GM12878 (cell line): ENCODE measurements around the gene HECTD4. TPM values are rescaled to one million over a fixed set of nuclear protein-coding genes. Genes with fewer than 3 reads are reported as not detected.
"Not testable (repeated sequence)": the region's sequence is repeated elsewhere in the genome, so short reads cannot be mapped to it uniquely, and the experiment has no call there.

Experiments used
- ATAC-seq: fragments of 200-7000 bp; cut with Tn5 transposase; 3 replicates; pipeline ENCODE4 v1.9.1; 2020; ENCODE audit warnings: mild to moderate bottlenecking, moderate library complexity
- BruUV-seq: library from RNA; stranded (reverse); fragments of 400-500 nt; replicated peaks from 2 replicates; lab custom pipeline; 2021; lab: Mats Ljungman, UMichigan
- CTCF ChIA-PET: fragments of 300-600 bp; sonication (Branson Sonifier 250); formaldehyde crosslinking; extraction: SDS; loops from one replicate; lab custom pipeline; 2021; ENCODE audit warnings: inconsistent platforms; lab: Yijun Ruan, JAX
- POLR2A ChIA-PET: fragments of 350-600 bp; formaldehyde crosslinking; extraction: SDS; loops from one replicate; lab custom pipeline; 2021; ENCODE audit warnings: inconsistent platforms; lab: Charles Lee
- RAD21 ChIA-PET: fragments of 300-600 bp; sonication (Branson Sonifier 250); formaldehyde crosslinking; loops from one replicate; lab custom pipeline; 2023; ENCODE audit warnings: antibody characterized with exemption; ENCODE audit not compliant: unreplicated experiment; lab: Charles Lee
- SMC1A ChIA-PET: fragments of 300-600 bp; sonication (Branson Sonifier 250); formaldehyde crosslinking; loops from one replicate; lab custom pipeline; 2023; ENCODE audit not compliant: unreplicated experiment, uncharacterized antibody; lab: Charles Lee
- DNase-seq: peaks from one replicate; pipeline ENCODE4 v3.0.0-alpha.2; 2011; ENCODE audit warnings: low read depth, low spot score
- FAIRE-seq: peaks from 3 replicates; lab custom pipeline; 2011; peaks lifted over from hg19 to GRCh38; lab: Jason Lieb, UNC
- H2AFZ ChIP-seq: 2 replicates; pipeline ENCODE4 v1.6.0; 2011; ENCODE audit warnings: low read depth, low read length, control low read depth; ENCODE audit not compliant: control insufficient read depth
- H3K27ac ChIP-seq: 2 replicates; pipeline ENCODE4 v1.5.1; 2011; ENCODE audit warnings: control low read depth; ENCODE audit not compliant: control insufficient read depth, insufficient read depth
- H3K27me3 ChIP-seq, 2 experiments: replicated peaks in 1 of 2; 2 replicates each; pipeline versions ENCODE4 v1.6.0 to v1.6.1; 2011; ENCODE audit warnings: low read length in 1 of 2; ENCODE audit not compliant: control insufficient read depth in 2 of 2, insufficient read depth in 2 of 2
- H3K36me3 ChIP-seq, 2 experiments: 2 replicates each; pipeline ENCODE4 v1.5.1; 2011; ENCODE audit warnings: low read length in 1 of 2; ENCODE audit not compliant: control insufficient read depth in 2 of 2, insufficient read depth in 2 of 2
- H3K4me1 ChIP-seq: 2 replicates; pipeline ENCODE4 v1.6.1; 2011; ENCODE audit warnings: mild to moderate bottlenecking, low read length, moderate library complexity, mixed read lengths; ENCODE audit not compliant: control insufficient read depth, insufficient read depth
- H3K4me2 ChIP-seq: 2 replicates; pipeline ENCODE4 v1.6.0; 2011; ENCODE audit warnings: control low read depth; ENCODE audit not compliant: control insufficient read depth, insufficient read depth
- H3K4me3 ChIP-seq: fragments of 200-600 bp; sonication (generic); 2 replicates; pipeline ENCODE4 v1.5.1; 2016
- H3K79me2 ChIP-seq: 2 replicates; pipeline ENCODE4 v1.6.0; 2011; ENCODE audit warnings: low read length; ENCODE audit not compliant: control insufficient read depth, insufficient read depth
- H3K9ac ChIP-seq: 2 replicates; pipeline ENCODE4 v1.8.0; 2011; ENCODE audit warnings: low read length, control low read depth, mixed read lengths; ENCODE audit not compliant: control insufficient read depth, insufficient read depth
- H3K9me3 ChIP-seq: replicated peaks from 3 replicates; pipeline ENCODE4 v1.5.1; 2011; ENCODE audit warnings: mild to moderate bottlenecking, low read length; ENCODE audit not compliant: control insufficient read depth, insufficient read depth
- H4K20me1 ChIP-seq: 2 replicates; pipeline ENCODE4 v1.6.0; 2011; ENCODE audit not compliant: control insufficient read depth, insufficient read depth
- CHD1 ChIP-seq: IDR thresholded peaks from 2 replicates; pipeline ENCODE4 v1.6.1; 2012; ENCODE audit warnings: low read depth, low read length, improper control_type of control experiment
- EGR1 ChIP-seq, 2 experiments: IDR thresholded peaks; 1 replicate in 1 of 2; 2 replicates in 1 of 2; pipeline ENCODE4 v1.6.1; 2011 to 2012; ENCODE audit warnings: low read depth in 2 of 2, low read length in 2 of 2, borderline replicate concordance in 1 of 2, mild to moderate bottlenecking in 1 of 2, moderate library complexity in 1 of 2
- IKZF2 ChIP-seq, 2 experiments: fragments of 450-650 bp; IDR thresholded peaks; 2 replicates each; pipeline ENCODE4 v1.6.1; 2017; ENCODE audit warnings: mild to moderate bottlenecking in 2 of 2, moderate library complexity in 2 of 2
- MYB ChIP-seq: fragments of 150-350 bp; IDR thresholded peaks from 2 replicates; pipeline ENCODE4 v1.6.1; 2014; ENCODE audit warnings: mild to moderate bottlenecking, low read depth, low read length, borderline replicate concordance
- POLR2A ChIP-seq: IDR thresholded peaks from 2 replicates; pipeline ENCODE4 v1.6.1; 2011; ENCODE audit warnings: low read depth, mild to moderate bottlenecking, low read length
- RAD51 ChIP-seq: fragments of 450-650 bp; IDR thresholded peaks from 2 replicates; pipeline ENCODE4 v1.6.1; 2016; ENCODE audit warnings: moderate library complexity, mild to moderate bottlenecking, inconsistent platforms
- WGBS: methylation state at CpG from one replicate; pipeline ENCODE4 v1.1.6; 2016; ENCODE audit warnings: low lambda C conversion rate; ENCODE audit not compliant: insufficient replicate concordance, insufficient coverage; ENCODE audit errors: missing lambda C conversion rate; 5-methylcytosine and 5-hydroxymethylcytosine counted together
- in situ Hi-C: fragments of 300-500 bp; cut with MboI; formaldehyde crosslinking; loops from 9 replicates; pipeline ENCODE4 v1.14.3; 2018; ENCODE audit warnings: mixed read lengths
- intact Hi-C: fragments of 100-400 bp; cut with micrococcal nuclease; formaldehyde crosslinking; loops from one replicate; pipeline ENCODE4 v1.14.2; 2022; ENCODE audit not compliant: unreplicated experiment
- polyA plus RNA-seq, 11 experiments: library from polyadenylated mRNA; depleted of rRNA in 4 of 11; unstranded in 6 of 11; stranded (reverse) in 5 of 11; fragments of >200 nt; fragmentation: Nextera tagmentation in 4 of 11; fragmentation: Illumina TruSeq in 1 of 11; extraction: Ambion mirVana in 4 of 11; extraction: Trizol in 1 of 11; gene quantifications; 1 replicate in 1 of 11; 2 replicates in 10 of 11; pipeline versions ENCODE4 v1.2.1 to v1.2.3, GENCODE V29; 2011 to 2016; ENCODE audit warnings: inconsistent platforms in 2 of 11, missing spikeins in 2 of 11, low read depth in 1 of 11
- total RNA-seq, 4 experiments: library from RNA; depleted of rRNA in 3 of 4; stranded (reverse); fragments of >200 nt in 3 of 4; fragmentation: Illumina TruSeq in 1 of 4; extraction: Trizol in 1 of 4; gene quantifications; 2 replicates each; pipeline versions ENCODE4 v1.2.1 to v1.2.3, GENCODE V29; 2013 to 2021

Gene HECTD4
- total and polyA plus RNA-seq, 10 of the 15 experiments (the other 5 are each of a cell fraction or from before 2014, with no cell fraction given), result 5.8 to 43.9 (median 17.9) TPM

GRCh38 chr12:112418273-112418607, 36.0 kb upstream of the HECTD4 start:
- peak overlapping the region; percentile 68 for H2AFZ ChIP-seq
- intact Hi-C loops, result no loop called here
- peak overlapping the region; percentile 83 for H3K9ac ChIP-seq
- ATAC-seq, result no peak; the same call in 1 of the 3 replicates
- FAIRE-seq, result no peak
- H3K4me3 ChIP-seq, result peak overlapping the region; percentile 97
- TF ChIP-seq MYB (no peak), CHD1 (0 out of 2 replicates have a peak, but pooled peaks have one; percentile 5), RAD51 (no peak), POLR2A (no peak), IKZF2 (IDR thresholded peaks at IDR 0.05) (no peak), EGR1 (IDR thresholded peaks at IDR 0.05; ENCODE audit: borderline replicate concordance in 1 of 2, low read depth in 2 of 2, low read length in 2 of 2) (no peak)
- TF ChIP-seq, all 136 proteins: peak for 1
- Histone ChIP-seq H4K20me1 (0 out of 2 replicates have a peak, but pooled peaks cover 2% of the 10 kb centered on the region), H3K27ac (peak overlapping the region; percentile 89), H3K79me2 (peaks cover 49% of the 10 kb centered on the region), H3K9me3 (no peaks in the 10 kb centered on the region), H3K36me3 (peaks cover 0 to 2% of the 10 kb centered on the region in 2 experiments; a peak in 1 of 4 replicates), H3K27me3 (no peaks in the 10 kb centered on the region), H3K4me1 (peaks cover 9% of the 10 kb centered on the region), H3K4me2 (0 out of 2 replicates have a peak overlapping the region, but pooled peaks have one; percentile 57)
- TSS peak; percentile 99 for BruUV-seq
- POLR2A ChIA-PET, result interaction anchor here (0.6 kb wide), 3 partner anchors 101 to 1906 kb away, joined by 4 to 6 read pairs (median 5); no protein-coding TSS in a partner anchor
- CTCF ChIA-PET, result interaction anchor here (1.0 kb wide), 1 partner anchor 339 kb away, joined by 5 read pairs; no protein-coding TSS in a partner anchor
- RAD21 ChIA-PET, result no interaction called here
- SMC1A ChIA-PET, result no interaction called here
- DNase-seq, result no peak
- in situ Hi-C loops, result no loop called here
- WGBS, result 2% methylated on average over 18 of the region's 18 CpGs

GRCh38 chr12:112415457-112415856, 33.2 kb upstream of the HECTD4 start:
- H3K9me3 ChIP-seq, H3K4me2 ChIP-seq, in situ Hi-C loops, H2AFZ ChIP-seq, SMC1A ChIA-PET, H3K4me3 ChIP-seq, BruUV-seq, intact Hi-C loops, FAIRE-seq, H4K20me1 ChIP-seq, DNase-seq, H3K4me1 ChIP-seq, H3K27me3 ChIP-seq, POLR2A ChIA-PET, H3K9ac ChIP-seq, ATAC-seq, H3K36me3 ChIP-seq, H3K27ac ChIP-seq: not testable (repeated sequence)
- peaks cover 22% of the 10 kb centered on the region for H3K79me2 ChIP-seq
- CTCF ChIA-PET, result interaction anchor here (0.7 kb wide), 1 partner anchor 283 kb away, joined by 3 read pairs; no protein-coding TSS in a partner anchor
- RAD21 ChIA-PET, result interaction anchor here (0.7 kb wide), 1 partner anchor 23 kb away, joined by 3 read pairs; no protein-coding TSS in a partner anchor
- 95% methylated on average over 4 of the region's 4 CpGs for WGBS
